K562 (cell line): Measurements from ENCODE around the gene ADORA2A. TPM values are rescaled to one million over a fixed set of nuclear protein-coding genes. Genes with fewer than 3 reads are reported as not detected.

Source experiments
- ATAC-seq: fragments of 200-7000 bp; cut with Tn5 transposase; 3 replicates; pipeline ENCODE4 v1.9.1; 2020; ENCODE audit warnings: moderate library complexity
- BruUV-seq: library from RNA; stranded (reverse); fragments of 400-500 nt; replicated peaks from 2 replicates; lab custom pipeline; 2021; lab: Mats Ljungman, UMichigan
- CTCF ChIA-PET: fragments of 300-600 bp; formaldehyde crosslinking; extraction: SDS; loops from one replicate; lab custom pipeline; 2021; ENCODE audit warnings: low intra/inter-chr PET ratio; lab: Yijun Ruan, JAX
- POLR2A ChIA-PET: fragments of 300-600, 350-650 bp; sonication (Branson Sonifier 250); formaldehyde crosslinking; extraction: SDS; loops from one replicate; lab custom pipeline; 2021; ENCODE audit warnings: antibody characterized with exemption, inconsistent platforms; lab: Yijun Ruan, JAX
- DNase-seq, 4 experiments: peaks; one replicate each; pipeline versions ENCODE4 v3.0.0 to v3.0.0-alpha.2; 2011 to 2018; ENCODE audit warnings: low spot score in 3 of 4, mixed read lengths in 3 of 4; ENCODE audit errors: extremely low read depth in 1 of 4
- FAIRE-seq: peaks from 2 replicates; lab custom pipeline; 2011; peaks lifted over from hg19 to GRCh38; lab: Jason Lieb, UNC
- H2AFZ ChIP-seq: 2 replicates; pipeline ENCODE4 v1.6.0; 2011; ENCODE audit warnings: low read depth, low read length, control low read depth, inconsistent platforms
- H3K27ac ChIP-seq: fragments of 200-600 bp; 3 replicates; pipeline ENCODE4 v1.8.0; 2011; ENCODE audit warnings: low read depth, mild to moderate bottlenecking, control low read depth, inconsistent platforms, low read length, moderate library complexity, mixed read lengths; ENCODE audit errors: extremely low read depth
- H3K27me3 ChIP-seq, 2 experiments: fragments of 300-600 bp in 1 of 2; 2 replicates in 1 of 2; 3 replicates in 1 of 2; pipeline versions ENCODE4 v1.6.0 to v1.8.0; 2011; ENCODE audit warnings: inconsistent platforms in 2 of 2, low read length in 2 of 2, mild to moderate bottlenecking in 1 of 2, mixed read lengths in 1 of 2, moderate library complexity in 1 of 2; ENCODE audit not compliant: control insufficient read depth in 2 of 2, insufficient read depth in 2 of 2
- H3K36me3 ChIP-seq: fragments of 300-600 bp; 3 replicates; pipeline ENCODE4 v1.8.0; 2011; ENCODE audit warnings: mild to moderate bottlenecking, low read length, inconsistent platforms; ENCODE audit not compliant: control insufficient read depth, insufficient read depth
- H3K4me1 ChIP-seq, 2 experiments: fragments of 200-600 bp in 1 of 2; replicated peaks in 1 of 2; 2 replicates in 1 of 2; 3 replicates in 1 of 2; pipeline versions ENCODE4 v1.5.1 to v1.8.0; 2011; ENCODE audit warnings: inconsistent platforms in 2 of 2, low read length in 2 of 2, mild to moderate bottlenecking in 1 of 2, mixed read lengths in 1 of 2, moderate library complexity in 1 of 2; ENCODE audit not compliant: control insufficient read depth in 2 of 2, insufficient read depth in 2 of 2
- H3K4me2 ChIP-seq: 2 replicates; pipeline ENCODE4 v1.6.1; 2011; ENCODE audit warnings: low read length, control low read depth, inconsistent platforms, mixed read lengths; ENCODE audit not compliant: insufficient read depth
- H3K4me3 ChIP-seq: fragments of 200-600 bp; sonication (generic), shearing (Covaris generic); 2 replicates; pipeline ENCODE4 v1.5.1; 2016; ENCODE audit warnings: control low read depth, inconsistent platforms
- H3K79me2 ChIP-seq: fragments of 200-600 bp; 3 replicates; pipeline ENCODE4 v1.8.0; 2011; ENCODE audit warnings: low read length, inconsistent platforms; ENCODE audit not compliant: control insufficient read depth, insufficient read depth
- H3K9ac ChIP-seq, 2 experiments: 2 replicates each; pipeline versions ENCODE4 v1.6.0 to v1.6.1; 2011; ENCODE audit warnings: low read depth in 2 of 2, low read length in 2 of 2, control low read depth in 1 of 2, inconsistent platforms in 1 of 2, mild to moderate bottlenecking in 1 of 2, mixed read lengths in 1 of 2; ENCODE audit not compliant: insufficient read depth in 1 of 2
- H3K9me1 ChIP-seq: one replicate; pipeline ENCODE4 v1.6.0; 2011; ENCODE audit warnings: inconsistent platforms, mild to moderate bottlenecking, low read length, moderate library complexity; ENCODE audit not compliant: control insufficient read depth, insufficient read depth
- H3K9me3 ChIP-seq: replicated peaks from 2 replicates; pipeline ENCODE4 v1.5.1; 2011; ENCODE audit warnings: low read depth, low read length, inconsistent platforms; ENCODE audit not compliant: control insufficient read depth, insufficient read depth
- H4K20me1 ChIP-seq: replicated peaks from 2 replicates; pipeline ENCODE4 v1.6.1; 2011; ENCODE audit warnings: low read length, inconsistent platforms, mixed read lengths; ENCODE audit not compliant: control insufficient read depth, insufficient read depth
- CCAR2 ChIP-seq: fragments of 200-400 bp; formaldehyde crosslinking; IDR thresholded peaks from 2 replicates; pipeline ENCODE4 v1.6.1; 2017; ENCODE audit warnings: mild to moderate bottlenecking, low read depth, low read length
- CTCF ChIP-seq, 3 experiments: IDR thresholded peaks in 2 of 3; conservative IDR thresholded peaks in 1 of 3; 2 replicates each; pipeline ENCODE4 v1.5.1; 2011 to 2012; ENCODE audit warnings: low read length in 3 of 3, mild to moderate bottlenecking in 3 of 3, control low read depth in 2 of 3, improper control_type of control experiment in 1 of 3, inconsistent platforms in 1 of 3, low read depth in 1 of 3, mixed read lengths in 1 of 3, moderate library complexity in 1 of 3; ENCODE audit not compliant: insufficient read depth in 2 of 3
- ERF ChIP-seq: fragments of 450-650 bp; formaldehyde crosslinking; IDR thresholded peaks from 2 replicates; pipeline ENCODE4 v1.4.0; 2020; ENCODE audit warnings: mild to moderate bottlenecking, mixed read lengths
- GTF2E2 ChIP-seq: fragments of 200-800 bp; sonication (Bioruptor generic); IDR thresholded peaks from 2 replicates; pipeline ENCODE4 v1.6.1; 2016; ENCODE audit warnings: missing genetic modification characterization, missing compliant biosample characterization
- HMG20B ChIP-seq: fragments of 250-450 bp; sonication (Bioruptor Pico); IDR thresholded peaks from 2 replicates; pipeline ENCODE4 v1.5.0; 2021; ENCODE audit warnings: mild to moderate bottlenecking
- KAT8 ChIP-seq: fragments of 450-650 bp; IDR thresholded peaks from 2 replicates; pipeline ENCODE4 v1.6.1; 2016; ENCODE audit warnings: low read depth, mild to moderate bottlenecking
- PHB2 ChIP-seq: fragments of 450-650 bp; IDR thresholded peaks from 2 replicates; pipeline ENCODE4 v1.6.1; 2017; ENCODE audit warnings: low read depth
- PHF8 ChIP-seq: fragments of 200-600 bp; sonication (generic); IDR thresholded peaks from 2 replicates; pipeline ENCODE4 v1.6.1; 2012; ENCODE audit warnings: mixed run types, mild to moderate bottlenecking, inconsistent platforms, low read length, moderate library complexity, borderline replicate concordance
- SMARCA5 ChIP-seq: fragments of 450-650 bp; IDR thresholded peaks from 2 replicates; pipeline ENCODE4 v1.6.1; 2016
- THRB ChIP-seq: fragments of 450-650 bp; formaldehyde crosslinking; conservative IDR thresholded peaks from 2 replicates; pipeline ENCODE4 v1.4.0; 2022; ENCODE audit warnings: mild to moderate bottlenecking, missing genetic modification characterization
- ZKSCAN8 ChIP-seq: fragments of 200-800 bp; sonication (Bioruptor generic); IDR thresholded peaks from 2 replicates; pipeline ENCODE4 v1.6.1; 2016; ENCODE audit warnings: missing genetic modification characterization, missing compliant biosample characterization
- ZNF551 ChIP-seq: fragments of 250-450 bp; sonication (Bioruptor Pico); IDR thresholded peaks from 2 replicates; pipeline ENCODE4 v1.5.0; 2021; ENCODE audit warnings: mild to moderate bottlenecking, moderate library complexity
- ZNF57 ChIP-seq: fragments of 450-650 bp; formaldehyde crosslinking; IDR thresholded peaks from 2 replicates; pipeline ENCODE4 v1.4.0; 2020; ENCODE audit warnings: mild to moderate bottlenecking, moderate library complexity
- ZNF785 ChIP-seq: fragments of 250-450 bp; sonication (Bioruptor Pico); IDR thresholded peaks from 2 replicates; pipeline ENCODE4 v1.4.0; 2020; ENCODE audit warnings: mild to moderate bottlenecking
- WGBS: fragments of 100-300 bp; shearing (Covaris generic); methylation state at CpG from one replicate; pipeline ENCODE4 v1.1.6; 2016; ENCODE audit warnings: low coverage, mixed read lengths; ENCODE audit not compliant: insufficient coverage; ENCODE audit errors: missing lambda C conversion rate; 5-methylcytosine and 5-hydroxymethylcytosine counted together
- in situ Hi-C: fragments of 300-500 bp; cut with MboI; formaldehyde crosslinking; loops from 4 replicates; pipeline ENCODE4 v1.15.0; 2018; ENCODE audit warnings: inconsistent platforms, mixed read lengths
- intact Hi-C: fragments of 100-400 bp; cut with micrococcal nuclease; formaldehyde crosslinking; loops from 2 replicates; pipeline ENCODE4 v1.14.2; 2022
- polyA plus RNA-seq, 8 experiments: library from polyadenylated mRNA; depleted of rRNA in 4 of 8; stranded (reverse) in 5 of 8; unstranded in 3 of 8; fragments of >200 nt; fragmentation: Nextera tagmentation in 2 of 8; fragmentation: Illumina TruSeq in 1 of 8; extraction: Ambion mirVana in 2 of 8; extraction: Trizol in 1 of 8; gene quantifications; 2 replicates each; pipeline versions ENCODE4 v1.2.1 to v1.2.3, GENCODE V29; 2011 to 2014; ENCODE audit warnings: inconsistent platforms in 1 of 8, missing spikeins in 1 of 8
- total RNA-seq, 7 experiments: library from RNA; depleted of rRNA in 6 of 7; stranded (reverse); fragments of >200 nt in 6 of 7; fragmentation: Illumina TruSeq in 2 of 7; extraction: Trizol in 2 of 7; gene quantifications; 2 replicates each; pipeline versions ENCODE4 v1.2.1 to v1.2.3, GENCODE V29; 2011 to 2021; ENCODE audit warnings: low replicate concordance in 1 of 7

Gene ADORA2A
- total and polyA plus RNA-seq, 9 of the 15 experiments (the other 6 are each of a cell fraction or from before 2014, with no cell fraction given), result 0.15 to 2.1 (median 0.66) TPM; not detected in 2

DNA sequence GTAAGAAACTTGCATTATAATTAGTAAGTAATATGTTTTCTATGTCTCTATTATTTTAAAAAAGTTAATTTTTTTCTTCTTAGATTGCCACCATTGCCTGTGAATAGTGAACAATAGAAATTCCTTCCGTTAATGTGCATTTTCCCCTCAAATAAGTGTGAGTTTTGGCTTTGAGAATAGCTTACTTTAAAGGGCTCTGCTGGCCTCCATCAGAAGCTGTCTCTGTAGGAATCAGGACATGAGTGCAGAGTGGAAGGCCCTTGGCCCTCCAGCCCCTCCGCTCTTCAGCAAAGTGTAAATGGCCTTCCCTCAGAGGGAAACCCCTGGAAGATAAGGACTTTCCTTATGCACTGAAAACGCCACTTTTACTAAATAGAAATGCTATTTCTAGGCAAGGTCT lies 24.1 kb upstream of the ADORA2A start:
- H3K27ac ChIP-seq, result no peak overlapping the region
- H3K27me3 ChIP-seq, result no peaks in the 10 kb centered on the region
- POLR2A ChIA-PET, result no interaction called here
- BruUV-seq, result no TSS peak
- no peak overlapping the region for H3K4me2 ChIP-seq
- peaks cover 10 to 16% of the 10 kb centered on the region in 2 experiments; a peak in 4 of 5 replicates for H3K4me1 ChIP-seq
- TF ChIP-seq ZNF551 (CRISPR knock-in tag) (no peak), ZNF57 (CRISPR knock-in tag) (no peak), GTF2E2 (no peak), HMG20B (CRISPR knock-in tag) (no peak), ERF (no peak)
- H3K9me3 ChIP-seq, result no peaks in the 10 kb centered on the region
- no peaks in the 10 kb centered on the region for H3K79me2 ChIP-seq
- ATAC-seq, result no peak
- H4K20me1 ChIP-seq, result no peaks in the 10 kb centered on the region; the same call in 1 of the 2 replicates
- in situ Hi-C loops (no loop called here), intact Hi-C loops (no loop called here)
- H3K9me1 ChIP-seq, result no peaks in the 10 kb centered on the region
- no peak for FAIRE-seq
- H2AFZ ChIP-seq, result no peak overlapping the region
- 87% methylated on average over 3 of the region's 3 CpGs for WGBS
- CTCF ChIA-PET, result no interaction called here
- H3K9ac ChIP-seq, result no peak overlapping the region
- no peak for DNase-seq
- H3K36me3 ChIP-seq, result peaks cover 21% of the 10 kb centered on the region; the same call in 1 of the 3 replicates
- H3K4me3 ChIP-seq, result no peak overlapping the region

- in situ Hi-C loops (no loop called here), intact Hi-C loops (no loop called here)
- WGBS, result 74% methylated on average over 9 of the region's 9 CpGs
- H3K36me3 ChIP-seq, result peaks cover 21% of the 10 kb centered on the region; the same call in 1 of the 3 replicates
- POLR2A ChIA-PET, result no interaction called here
- no peaks in the 10 kb centered on the region for H3K9me3 ChIP-seq
- peaks cover 10 to 16% of the 10 kb centered on the region in 2 experiments; a peak in 4 of 5 replicates for H3K4me1 ChIP-seq
- H3K9me1 ChIP-seq, result no peaks in the 10 kb centered on the region
- no peak overlapping the region for H3K4me2 ChIP-seq
- no peaks in the 10 kb centered on the region for H3K27me3 ChIP-seq
- no TSS peak for BruUV-seq
- no peak overlapping the region for H3K9ac ChIP-seq
- no peak for DNase-seq
- H3K4me3 ChIP-seq, result no peak overlapping the region
- no peak for FAIRE-seq
- no peak overlapping the region for H2AFZ ChIP-seq
- no peaks in the 10 kb centered on the region; the same call in 1 of the 2 replicates for H4K20me1 ChIP-seq
- no peak for ATAC-seq
- no peak overlapping the region for H3K27ac ChIP-seq
- CTCF ChIA-PET, result no interaction called here
- H3K79me2 ChIP-seq, result no peaks in the 10 kb centered on the region
- TF ChIP-seq CTCF (IDR thresholded peaks at IDR 0.05 in 2 of 3, conservative IDR thresholded peaks at IDR 0.05 in 1 of 3; ENCODE audit: insufficient read depth in 2 of 3, low read depth in 1 of 3, low read length in 3 of 3) (no peak), SMARCA5 (no peak), CCAR2 (no peak), ZNF785 (CRISPR knock-in tag) (no peak), THRB (CRISPR knock-in tag) (no peak), KAT8 (no peak), PHB2 (no peak), PHF8 (no peak), ZKSCAN8 (CRISPR knock-in tag) (no peak)
Measured at GRCh38 chr22:24404561-24405275, 22.7 kb upstream of the ADORA2A start.
